HG02642 (cell line): Measurements from ENCODE around the gene RNF166.

ENCODE experiments used
- ATAC-seq: cut with Tn5 transposase; IDR thresholded peaks from one replicate; pipeline ENCODE4 v1.9.1; 2021; ENCODE audit warnings: mild to moderate bottlenecking; ENCODE audit not compliant: unreplicated experiment, poor library complexity

Gene RNF166

GRCh38 chr16:88656291-88656980 lies 49.8 kb downstream of the RNF166 start:
- ATAC-seq = no peak

- ATAC-seq = no peak
Measured at GRCh38 chr16:88655733-88656281, 50.4 kb downstream of the RNF166 start.

- ATAC-seq = no peak
Measured at GRCh38 chr16:88655053-88655732, 51.0 kb downstream of the RNF166 start.

- ATAC-seq = no peak
Measured at GRCh38 chr16:88654363-88655052, 51.7 kb downstream of the RNF166 start.

- ATAC-seq = no peak
Measured at GRCh38 chr16:88653596-88654362, 52.4 kb downstream of the RNF166 start.

- no peak for ATAC-seq
Measured at GRCh38 chr16:88653101-88653500, 53.1 kb downstream of the RNF166 start.

- no peak for ATAC-seq
Measured at GRCh38 chr16:88652762-88653063, 53.5 kb downstream of the RNF166 start.

GRCh38 chr16:88651989-88652761 lies 54.0 kb downstream of the RNF166 start:
- ATAC-seq = no peak

- peak; percentile 68 for ATAC-seq
Measured at GRCh38 chr16:88651276-88651988, 54.8 kb downstream of the RNF166 start.

- peak; percentile 77 for ATAC-seq
Measured at GRCh38 chr16:88650749-88651275, 55.4 kb downstream of the RNF166 start, which contains the start of gene CYBA. Gene CYBA (minus strand): TSS chr16:88651053. CDS start chr16:88651013, 40 bp downstream.

GRCh38 chr16:88649924-88650748 lies 56.1 kb downstream of the RNF166 start:
- ATAC-seq = peak; percentile 16

GRCh38 chr16:88649195-88649923 lies 56.8 kb downstream of the RNF166 start:
- ATAC-seq = no peak

- ATAC-seq = no peak
Measured at GRCh38 chr16:88647178-88648070, 58.8 kb downstream of the RNF166 start.
